Astrocyte of the cerebellum (primary cell): ENCODE results near the gene NPIPB2.
"Not testable (repeated sequence)": the region's sequence is repeated elsewhere in the genome, so short reads cannot be mapped to it uniquely, and the experiment has no call there.

Experiments used
- DNase-seq: peaks from one replicate; pipeline ENCODE4 v3.0.0-alpha.2; 2011; ENCODE audit warnings: low read depth
- H3K4me3 ChIP-seq: 2 replicates; pipeline ENCODE4 v1.5.1; 2011; ENCODE audit warnings: mild to moderate bottlenecking, low read depth, low read length, moderate library complexity
- CTCF ChIP-seq: IDR thresholded peaks from 2 replicates; pipeline ENCODE4 v1.5.1; 2012; ENCODE audit warnings: low read length, low read depth, moderate library complexity, mild to moderate bottlenecking; ENCODE audit errors: missing control alignments
- in situ Hi-C: cut with HindIII; loops from 2 replicates; pipeline ENCODE4 v1.10.0; 2017; ENCODE audit warnings: low sequenced_read_pairs

Gene NPIPB2

GRCh38 chr16:11941945-11942344 is at the start of gene NPIPB2:
Gene NPIPB2 (minus strand): TSS chr16:11942045. CDS start chr16:11942045, 0 bp downstream.
- DNase-seq, H3K4me3 ChIP-seq, in situ Hi-C loops: not testable (repeated sequence)

- DNase-seq, result no peak
- H3K4me3 ChIP-seq, result no peak overlapping the region
- no peak for TF ChIP-seq CTCF
- in situ Hi-C loops, result no loop called here
Observed at GRCh38 chr16:11990702-11991390, 49.0 kb upstream of the NPIPB2 start.

DNA sequence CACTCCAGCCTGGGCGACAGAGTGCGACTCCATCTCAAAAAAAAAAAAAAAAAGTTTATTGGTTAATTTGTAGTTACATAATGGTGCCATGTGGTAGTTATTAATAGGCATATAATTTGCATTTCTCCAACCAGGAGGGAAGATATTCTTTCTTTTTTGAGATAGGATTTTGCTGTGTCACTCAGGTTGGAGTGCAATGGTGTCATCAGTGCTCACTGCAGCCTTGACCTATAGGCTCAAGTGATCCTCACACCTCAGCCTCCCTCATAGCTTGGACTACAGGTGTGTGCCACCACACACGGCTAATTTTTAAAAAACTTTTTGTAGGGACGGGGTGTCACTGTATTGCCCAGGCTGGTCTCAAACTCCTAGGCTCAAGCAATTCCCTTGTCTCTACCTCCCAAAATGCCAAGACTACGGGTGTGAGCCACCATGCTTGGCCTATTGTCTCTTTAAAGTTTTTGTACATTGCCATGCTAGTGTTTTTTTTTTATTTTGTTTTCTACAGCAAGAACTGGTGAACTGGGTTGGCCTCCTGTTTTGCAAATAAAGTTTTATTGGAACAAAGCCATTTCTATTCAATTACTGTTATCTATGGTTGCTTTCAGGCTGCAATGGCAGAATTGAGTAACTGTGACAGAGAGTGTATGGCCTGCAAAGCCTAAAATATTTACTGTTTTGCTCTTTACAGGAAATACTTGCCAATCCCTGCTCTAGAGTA is 46.6 kb upstream of the NPIPB2 start:
- no peak for TF ChIP-seq CTCF
- DNase-seq, result no peak
- no peak overlapping the region for H3K4me3 ChIP-seq
- in situ Hi-C loops, result no loop called here

DNA sequence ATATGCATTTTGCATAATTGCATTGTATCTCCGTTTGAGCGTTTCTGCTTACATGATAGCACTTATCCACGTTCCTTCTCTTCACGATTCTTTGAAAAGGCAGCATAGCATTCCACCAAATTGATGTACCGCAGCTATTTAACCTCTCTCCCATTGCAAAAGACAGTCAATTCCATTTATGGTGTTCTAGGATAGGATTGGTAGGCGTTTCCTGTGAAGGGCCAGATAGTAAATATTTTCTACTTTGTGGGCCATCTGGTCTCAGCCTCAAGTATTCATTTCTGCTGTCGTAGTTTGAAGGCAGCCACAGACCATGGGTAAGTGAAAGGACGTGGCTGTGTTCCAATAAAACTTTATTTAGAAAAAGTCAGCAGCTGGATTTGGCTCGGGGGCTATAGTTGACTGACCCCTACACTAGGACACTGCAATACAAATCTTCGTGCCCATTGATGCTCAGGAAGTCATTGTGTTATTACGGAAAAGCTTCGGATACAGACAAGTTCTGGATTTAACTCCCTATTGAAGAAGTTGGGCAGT is 44.7 kb upstream of the NPIPB2 start:
- no peak for DNase-seq
- in situ Hi-C loops, result no loop called here
- no peak overlapping the region for H3K4me3 ChIP-seq
- no peak for TF ChIP-seq CTCF

DNA sequence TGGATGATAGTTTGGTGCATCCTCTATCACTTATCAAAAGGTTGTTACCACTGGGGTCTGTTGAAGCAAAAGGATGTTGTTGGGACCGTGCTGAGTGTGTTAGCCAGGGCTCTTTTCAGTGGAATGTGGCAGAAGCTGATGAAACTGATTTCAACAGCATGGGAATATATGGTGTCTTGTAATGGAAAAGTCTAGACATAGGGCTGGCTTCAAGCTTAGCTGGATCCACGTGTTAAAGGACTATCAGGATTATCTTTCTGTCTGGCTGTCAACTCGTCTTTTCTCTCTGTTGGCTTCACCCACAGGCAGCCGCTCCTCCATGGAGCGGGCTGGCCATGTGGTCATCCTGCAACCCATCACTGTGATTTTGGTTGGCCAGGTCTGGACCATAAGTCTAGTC is 43.4 kb upstream of the NPIPB2 start:
- no peak for TF ChIP-seq CTCF
- no peak overlapping the region for H3K4me3 ChIP-seq
- DNase-seq, result no peak
- in situ Hi-C loops, result no loop called here

- no peak for TF ChIP-seq CTCF
- no peak for DNase-seq
- in situ Hi-C loops, result no loop called here
- no peak overlapping the region for H3K4me3 ChIP-seq
Observed at GRCh38 chr16:11980136-11980844, 38.4 kb upstream of the NPIPB2 start.
